NK-92 treated with Interleukin-12 subunit alpha and Interleukin-12 subunit beta, amount 100 ng/mL, for 24 hours (cell line): ENCODE measurements around the gene CYP4F12.

ENCODE experiments used
- DNase-seq: peaks from one replicate; lab custom pipeline; 2025; lab: John Stamatoyannopoulos, UW

The CYP4F12 gene

DNA sequence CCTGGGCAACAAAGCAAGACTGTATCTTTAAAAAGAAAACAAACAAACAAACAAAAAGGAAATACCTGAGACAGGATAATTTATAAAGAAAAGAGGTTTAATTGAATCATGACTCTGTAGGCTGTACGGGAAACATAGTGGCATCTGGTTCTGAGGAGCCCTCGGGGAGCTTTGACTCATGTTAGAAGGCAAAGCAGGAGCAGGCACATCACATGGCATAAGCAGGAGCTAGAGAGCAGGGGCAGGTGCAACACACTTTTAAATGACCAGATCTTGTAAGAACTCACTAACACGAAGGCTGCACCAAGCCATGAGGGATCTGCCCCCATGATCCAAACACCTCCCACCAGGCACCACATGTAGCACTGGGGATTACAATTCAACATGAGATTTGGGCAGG is 41.8 kb downstream of the CYP4F12 start:
- no peak for DNase-seq

DNA sequence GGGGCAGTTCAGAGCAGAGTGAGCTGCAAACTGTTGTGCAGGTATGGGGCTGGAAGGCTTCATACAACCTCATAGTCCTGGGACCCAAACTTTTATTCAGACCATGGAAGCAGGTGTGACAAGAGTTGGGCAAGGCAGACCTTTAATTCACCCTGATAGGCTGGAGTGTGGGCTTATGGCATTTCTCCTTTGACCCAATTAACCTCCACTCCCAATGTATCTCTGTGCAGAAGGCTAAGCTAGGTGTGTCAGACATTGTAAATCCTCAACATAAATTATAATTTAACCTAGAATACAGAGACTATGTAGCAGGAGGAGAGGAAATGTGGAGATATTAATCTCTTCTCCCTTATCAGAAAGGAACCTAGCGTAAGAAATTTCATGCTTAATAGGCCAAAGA is 42.8 kb downstream of the CYP4F12 start:
- DNase-seq, result no peak

DNA sequence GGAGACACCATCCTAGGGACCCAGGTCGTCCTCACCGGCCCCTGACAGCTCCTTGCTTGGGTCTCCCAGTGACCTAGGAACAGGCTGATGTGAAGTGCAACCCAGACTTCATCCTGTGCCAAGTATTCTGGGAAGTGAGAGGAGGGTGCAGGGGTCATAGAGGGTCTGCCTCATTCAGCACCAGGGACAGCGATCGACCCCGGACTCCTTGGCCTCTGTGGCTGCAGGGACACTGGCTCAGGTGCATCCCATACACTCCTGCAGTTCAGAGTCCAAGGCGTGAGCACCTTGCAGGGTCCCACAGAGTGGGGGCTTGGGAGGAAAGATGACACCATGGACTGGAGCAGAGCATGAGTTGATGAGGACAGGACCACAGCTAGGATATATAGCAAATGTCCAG is 44.9 kb downstream of the CYP4F12 start:
- DNase-seq, result no peak

DNA sequence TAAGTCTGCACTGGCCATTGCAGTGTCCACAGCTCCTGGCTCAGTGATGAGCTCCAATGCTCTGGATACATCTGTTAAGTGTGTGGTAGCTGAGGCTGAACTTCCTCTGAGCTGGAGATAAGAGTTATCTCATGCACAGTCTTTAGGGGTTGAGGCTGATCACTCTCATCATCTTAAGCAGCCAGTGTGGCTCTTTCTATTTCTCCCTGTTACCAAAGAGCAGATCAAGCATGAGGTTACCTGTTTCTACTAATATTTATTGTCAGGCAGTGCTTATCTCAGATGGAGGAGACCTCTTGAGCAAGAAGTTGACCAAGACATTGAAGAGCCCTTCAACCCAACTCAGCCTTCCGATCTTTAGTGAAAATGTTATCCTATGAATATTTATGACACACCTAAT is 48.4 kb downstream of the CYP4F12 start:
- no peak for DNase-seq

DNA sequence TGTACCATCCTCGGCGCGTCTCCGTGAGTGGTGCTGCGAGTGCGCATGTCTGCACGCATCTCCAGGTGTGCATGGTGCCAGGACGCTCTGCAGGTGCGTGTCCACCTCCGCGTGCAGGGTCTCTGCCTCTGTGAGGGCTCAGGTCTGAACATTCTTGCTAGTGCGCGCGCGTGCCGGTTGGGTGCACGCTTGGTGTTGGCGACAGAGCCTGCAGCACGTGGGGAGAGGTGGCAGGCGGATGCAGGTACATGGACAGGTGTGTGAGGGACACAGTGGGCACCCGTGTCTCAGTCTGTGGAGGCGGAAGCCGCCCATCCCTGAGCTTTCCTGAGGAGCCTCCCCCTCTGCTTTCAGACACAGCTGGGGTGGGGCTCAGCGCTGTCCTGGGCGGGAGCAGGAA is 50.1 kb downstream of the CYP4F12 start:
- no peak for DNase-seq

DNA sequence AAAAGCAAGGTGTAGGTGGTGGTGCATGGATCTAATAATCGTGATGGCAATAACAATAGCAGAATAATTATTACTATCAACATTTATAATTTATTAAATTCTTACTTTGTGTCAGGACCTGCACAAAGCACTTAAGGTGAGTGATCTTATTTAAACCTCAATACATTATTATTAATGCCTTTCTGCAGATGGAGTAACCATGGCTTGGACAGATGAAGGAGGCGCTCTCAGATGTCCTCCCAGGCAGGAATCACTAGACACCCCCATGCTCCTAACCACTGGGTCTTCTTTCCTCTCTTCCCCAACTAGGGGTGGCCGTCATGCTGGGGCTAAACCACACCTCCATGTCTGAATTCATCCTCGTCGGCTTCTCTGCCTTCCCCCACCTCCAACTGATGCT is 54.8 kb downstream of the CYP4F12 start, which contains the start of gene OR10H2:
TSS of gene OR10H2 (plus strand) at position 301 of the 400 bp plus-strand sequence. CDS start at position 321, 20 bp downstream.
- no peak for DNase-seq

DNA sequence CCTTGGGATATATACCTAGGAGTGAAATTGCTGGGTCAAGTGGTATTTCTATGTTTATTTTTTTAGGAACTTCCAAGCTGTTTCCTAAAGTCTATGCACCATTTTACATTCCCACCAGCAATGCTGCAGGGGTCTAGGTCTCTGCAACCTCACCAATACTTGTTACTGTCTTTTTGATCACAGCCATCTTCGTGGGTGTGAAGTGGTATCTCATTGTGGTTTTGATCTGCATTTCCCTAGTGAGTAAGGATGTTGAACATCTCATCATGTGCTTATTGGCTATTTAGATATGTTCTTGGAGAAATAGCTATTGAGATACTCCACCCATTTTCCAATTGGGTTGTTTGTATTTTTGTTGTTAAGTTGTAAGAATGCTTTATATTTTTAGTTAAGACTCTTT is 57.7 kb downstream of the CYP4F12 start:
- no peak for DNase-seq

DNA sequence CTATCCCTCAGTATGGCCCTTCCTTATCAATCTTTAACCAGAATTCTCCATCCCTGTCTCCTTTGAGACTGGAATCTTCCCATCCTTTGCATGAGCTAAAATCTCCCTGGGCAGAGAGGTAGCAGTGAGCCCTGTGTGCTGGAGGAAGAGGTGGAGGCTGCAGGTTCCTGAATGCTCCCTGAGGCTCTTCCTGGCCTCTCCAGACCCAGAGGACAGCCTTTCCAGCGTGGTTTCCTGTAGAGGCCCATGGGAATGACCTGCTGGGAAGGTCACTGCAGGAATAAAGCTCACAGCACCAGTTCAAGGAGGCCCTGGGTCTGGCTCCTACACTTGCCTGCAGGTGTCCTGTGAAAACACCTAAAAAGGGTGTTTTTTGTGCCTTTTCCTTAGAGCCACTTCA is 59.5 kb downstream of the CYP4F12 start:
- no peak for DNase-seq

DNA sequence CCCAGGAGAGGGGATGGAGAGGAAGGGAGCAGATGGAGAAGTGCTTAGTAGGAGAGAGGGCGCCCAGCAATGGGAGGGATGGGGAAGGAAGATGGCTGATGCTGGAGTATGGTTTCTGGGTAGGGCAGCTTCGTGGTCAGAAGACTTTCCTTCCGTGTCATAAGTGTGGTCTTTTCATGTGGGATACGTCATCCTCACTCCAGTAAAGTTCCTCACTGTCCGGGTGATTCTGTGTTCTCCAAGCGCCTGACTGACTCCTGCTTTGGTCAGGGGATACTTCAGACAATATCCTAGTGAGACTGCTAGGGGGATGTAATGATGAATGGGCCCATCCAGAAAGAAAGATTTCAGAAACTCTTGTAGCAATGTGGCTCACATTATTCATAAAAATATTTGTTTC is 61.0 kb downstream of the CYP4F12 start:
- no peak for DNase-seq

DNA sequence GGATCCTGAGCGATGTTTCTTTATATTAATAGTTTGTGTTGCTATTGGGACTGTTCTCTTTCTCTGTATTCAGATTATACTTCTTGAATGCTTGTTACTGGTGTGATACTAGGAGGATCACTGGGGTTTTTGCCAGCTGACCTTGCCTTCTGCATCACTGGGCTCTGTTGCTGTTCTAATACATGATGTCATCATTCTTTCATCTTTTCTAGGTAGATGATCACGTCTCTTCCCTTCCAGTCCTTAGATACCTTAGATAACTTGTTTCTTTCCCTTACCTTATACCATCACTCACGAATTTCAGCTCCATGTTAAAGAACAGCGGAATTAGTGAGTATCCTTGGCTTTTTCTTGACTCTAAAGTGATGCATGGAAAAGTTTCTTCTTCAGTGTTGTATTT is 64.8 kb downstream of the CYP4F12 start, which contains the start of gene OR10H3:
TSS of gene OR10H3 (plus strand) at position 264 of the 400 bp plus-strand sequence. CDS start 3,408 bp downstream, outside the sequence.
- no peak for DNase-seq

DNA sequence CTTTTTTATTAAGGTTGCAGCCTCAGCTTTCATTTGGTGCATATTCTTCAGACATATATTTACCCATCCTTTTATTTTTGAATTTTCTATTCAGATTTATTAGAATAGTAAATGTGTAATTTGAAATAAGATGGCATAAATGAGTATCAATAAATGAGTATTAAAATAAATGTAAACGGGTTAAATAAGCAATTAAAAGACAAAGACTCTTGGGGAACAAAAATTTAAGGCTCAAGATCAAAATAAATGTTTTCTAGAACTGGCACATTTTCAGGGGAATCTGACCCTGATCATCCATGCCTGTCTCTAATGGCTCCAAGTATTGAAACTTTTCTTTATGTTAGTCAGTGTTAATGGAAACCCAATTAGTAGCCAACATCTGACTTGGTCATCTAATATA is 67.9 kb downstream of the CYP4F12 start:
- no peak for DNase-seq
